ENCODE measurements around the gene VASN.

DNA sequence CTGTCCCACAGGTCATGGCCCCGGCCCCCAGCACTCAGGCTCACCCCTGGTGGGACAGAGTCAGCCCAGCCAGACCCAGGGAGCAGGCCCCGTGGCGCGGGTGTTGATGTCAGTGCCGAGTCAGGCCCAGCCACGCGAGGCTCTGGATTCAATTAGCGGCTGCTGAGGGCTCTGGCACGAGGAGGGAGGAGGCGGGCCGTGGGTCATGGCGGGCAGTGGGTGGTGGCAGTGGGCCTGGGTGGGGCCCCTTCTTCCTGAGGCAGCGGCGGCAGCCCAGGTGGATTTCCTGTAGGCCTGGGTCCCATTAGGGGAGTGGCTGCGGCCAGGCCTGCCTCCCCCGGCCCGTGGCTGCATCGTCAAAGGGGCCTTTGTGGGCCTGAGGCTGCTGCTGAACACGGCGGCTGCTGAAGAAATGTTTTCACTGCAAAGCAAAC lies 12.9 kb downstream of the VASN start:
- TF ChIP-seq CTCF (conservative IDR thresholded peaks at IDR 0.05), result no peak
- TF ChIP-seq EZH2 (IDR thresholded peaks at IDR 0.05; ENCODE audit: low read depth), result no peak
